ENCODE measurements around the gene CA6. TPM values are rescaled to one million over a fixed set of nuclear protein-coding genes. Genes with fewer than 3 reads are reported as not detected.

CA6 gene
- total and polyA plus RNA-seq, 2 of the 8 experiments (the other 6 are each of a cell fraction or from before 2014, with no cell fraction given), result not detected

DNA sequence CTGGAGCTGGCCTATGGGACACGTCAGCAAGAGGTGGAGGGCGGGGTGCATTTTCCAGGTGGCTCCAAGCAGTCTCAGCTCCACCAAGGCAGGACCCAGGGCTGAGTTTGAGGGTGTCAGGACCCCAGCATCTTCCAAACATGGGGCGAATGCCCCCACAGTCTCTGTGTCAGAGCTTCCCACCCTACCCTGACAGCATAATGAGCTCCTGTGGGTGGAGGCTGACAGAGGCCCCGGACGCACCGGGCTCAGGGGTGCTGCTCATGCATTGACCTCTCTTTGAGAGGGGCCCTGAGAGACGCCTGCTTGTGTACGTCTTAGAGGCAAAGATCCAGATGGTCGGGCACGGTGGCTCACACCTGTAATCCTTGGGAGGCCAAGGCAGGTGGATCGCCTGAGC lies 43.4 kb downstream of the CA6 start:
- Histone ChIP-seq H4K5ac (ENCODE audit: insufficient read length, low read depth, low read length) (no peak overlapping the region), H3K79me1 (ENCODE audit: low read depth, low read length) (no peaks in the 10 kb centered on the region), H3K36me3 (ENCODE audit: control insufficient read depth in 2 of 4, insufficient read depth in 4 of 4, low read length in 3 of 4) (no peaks in the 10 kb centered on the region), H2BK5ac (ENCODE audit: low read depth, low read length) (no peak overlapping the region), H4K20me1 (replicated peaks in 1 of 2; ENCODE audit: control insufficient read depth in 1 of 2, insufficient read depth in 2 of 2, low read length in 2 of 2) (no peaks in the 10 kb centered on the region), H3K27ac (ENCODE audit: low read depth, low read length) (no peak overlapping the region), H3K9ac (replicated peaks in 1 of 4; ENCODE audit: extremely low read depth in 1 of 4, low read depth in 3 of 4, low read length in 3 of 4) (no peak overlapping the region), H4K8ac (ENCODE audit: extremely low read depth, insufficient read depth, low read length) (peak overlapping the region; percentile 57; the same call in 1 of the 2 replicates), H3K4me2 (ENCODE audit: insufficient read depth in 1 of 2, low read depth in 2 of 2, low read length in 2 of 2) (no peak overlapping the region), H3K23me2 (ENCODE audit: low read depth, low read length) (no peaks in the 10 kb centered on the region), H3K9me3 (ENCODE audit: insufficient read depth in 2 of 2, low read depth in 1 of 2, low read length in 1 of 2) (peaks cover 0 to 6% of the 10 kb centered on the region in 2 experiments; a peak in 3 of 4 replicates), H3K4me1 (replicated peaks in 1 of 4; ENCODE audit: control insufficient read depth in 3 of 4, insufficient read depth in 4 of 4, low read length in 3 of 4) (peaks cover 0 to 2% (median 0%) of the 10 kb centered on the region in 4 experiments; a peak in 2 of 7 replicates), H2BK120ac (replicated peaks; ENCODE audit: low read depth, low read length) (no peak overlapping the region), H3K56ac (replicated peaks; ENCODE audit: insufficient read length, low read depth, low read length) (no peak overlapping the region), H3K14ac (ENCODE audit: insufficient read length) (no peak overlapping the region), H2BK12ac (ENCODE audit: low read depth, low read length) (no peak overlapping the region), H2AFZ (ENCODE audit: low read length) (no peak overlapping the region), H3K4me3 (ENCODE audit: extremely low read depth in 1 of 4, insufficient read depth in 2 of 4, low read depth in 3 of 4, low read length in 4 of 4) (no peak overlapping the region), H3K79me2 (ENCODE audit: control insufficient read depth in 1 of 2, insufficient read depth in 2 of 2, low read length in 2 of 2) (no peaks in the 10 kb centered on the region), H3K27me3 (replicated peaks in 1 of 4; ENCODE audit: control insufficient read depth in 3 of 4, extremely low read depth in 1 of 4, insufficient read depth in 3 of 4, low read length in 3 of 4) (no peaks in the 10 kb centered on the region), H2BK20ac (ENCODE audit: low read length) (no peak overlapping the region), H2BK15ac (ENCODE audit: low read length) (no peak overlapping the region), H2AK5ac (ENCODE audit: low read depth, low read length) (no peak overlapping the region), H3K23ac (ENCODE audit: insufficient read length) (no peak overlapping the region), H3K18ac (ENCODE audit: extremely low read depth, low read length) (no peak overlapping the region), H4K91ac (replicated peaks; ENCODE audit: insufficient read length, low read length) (no peak overlapping the region), H3K4ac (replicated peaks; ENCODE audit: insufficient read length, low read depth, low read length) (no peak overlapping the region)
- ChIA-PET CTCF (ENCODE audit: partially characterized antibody) (interaction anchor here (1.1 to 5.9 kb wide), 17 partner anchors 15 to 140 kb away, joined by 3 to 45 read pairs (median 7); no protein-coding TSS in a partner anchor), POLR2A (ENCODE audit: partially characterized antibody) (interaction anchor here (0.7 to 1.9 kb wide), 4 partner anchors 119 to 131 kb away, joined by 3 to 8 read pairs (median 4); no protein-coding TSS in a partner anchor)
- no peak for TF ChIP-seq POLR2AphosphoS5 (IDR thresholded peaks at IDR 0.05; ENCODE audit: low read depth, low read length)
- no peak for TF ChIP-seq TEAD4 (IDR thresholded peaks at IDR 0.05; ENCODE audit: low read depth, low read length)
- DNase-seq (ENCODE audit: low read depth in 1 of 2, low spot score in 2 of 2) (no peak), FAIRE-seq (no peak)
- WGBS, 2 experiments (ENCODE audit: extremely low coverage in 1 of 2, insufficient coverage in 1 of 2, insufficient read length in 1 of 2, insufficient replicate concordance in 2 of 2, low coverage in 1 of 2, low lambda C conversion rate in 2 of 2, missing lambda C conversion rate in 1 of 2), result 96% methylated on average over 11 of the region's 11 CpGs; no CpG with 5 or more reads in 1 of the 2 experiments
